Trophoblast cell (in vitro differentiated cells and primary cell): ENCODE results near the gene CD300LB.
A peak's percentile ranks its signal among the peaks of the same experiment; 100 is the strongest.
"Not testable (repeated sequence)": the region's sequence is repeated elsewhere in the genome, so short reads cannot be mapped to it uniquely, and the experiment has no call there.

Experiments
- DNase-seq, 2 donors: peaks; one replicate each; pipeline ENCODE4 v3.0.0-alpha.2; 2016
- H2AFZ ChIP-seq: 2 replicates; pipeline ENCODE4 v1.6.1; 2013; ENCODE audit warnings: low read length, moderate library complexity, mild to moderate bottlenecking; ENCODE audit not compliant: insufficient read depth, poor library complexity
- H2AK5ac ChIP-seq: 2 replicates; pipeline ENCODE4 v1.6.1; 2013; ENCODE audit warnings: mild to moderate bottlenecking, low read length
- H2BK120ac ChIP-seq: 2 replicates; pipeline ENCODE4 v1.6.1; 2013; ENCODE audit warnings: low read length, mild to moderate bottlenecking, moderate library complexity; ENCODE audit not compliant: insufficient read depth, poor library complexity
- H2BK12ac ChIP-seq: 2 replicates; pipeline ENCODE4 v1.6.1; 2013; ENCODE audit warnings: mild to moderate bottlenecking, low read length, moderate library complexity
- H2BK5ac ChIP-seq: 2 replicates; pipeline ENCODE4 v1.6.1; 2013; ENCODE audit warnings: low read length, low read depth, moderate library complexity, mild to moderate bottlenecking; ENCODE audit not compliant: poor library complexity
- H3K14ac ChIP-seq: 2 replicates; pipeline ENCODE4 v1.6.1; 2013; ENCODE audit warnings: mild to moderate bottlenecking, low read length
- H3K18ac ChIP-seq: 2 replicates; pipeline ENCODE4 v1.6.1; 2013; ENCODE audit warnings: mild to moderate bottlenecking, low read length
- H3K23ac ChIP-seq: 2 replicates; pipeline ENCODE4 v1.6.1; 2013; ENCODE audit warnings: low read length
- H3K27ac ChIP-seq: 2 replicates; pipeline ENCODE4 v1.5.1; 2013; ENCODE audit warnings: low read depth, mild to moderate bottlenecking, inconsistent platforms, low read length, moderate library complexity
- H3K27me3 ChIP-seq: 2 replicates; pipeline ENCODE4 v1.6.1; 2013; ENCODE audit warnings: inconsistent platforms, mild to moderate bottlenecking, low read length, moderate library complexity; ENCODE audit not compliant: insufficient read depth
- H3K36me3 ChIP-seq, 2 experiments: 1 replicate in 1 of 2; 2 replicates in 1 of 2; pipeline ENCODE4 v1.6.1; 2013; ENCODE audit warnings: low read length in 2 of 2, mild to moderate bottlenecking in 2 of 2, moderate library complexity in 1 of 2; ENCODE audit not compliant: insufficient read depth in 2 of 2, control insufficient read depth in 1 of 2
- H3K4ac ChIP-seq: 2 replicates; pipeline ENCODE4 v1.6.1; 2013; ENCODE audit warnings: low read depth, mild to moderate bottlenecking, low read length, moderate library complexity
- H3K4me1 ChIP-seq, 2 experiments: 1 replicate in 1 of 2; 2 replicates in 1 of 2; pipeline ENCODE4 v1.6.1; 2013; ENCODE audit warnings: low read length in 2 of 2, mild to moderate bottlenecking in 2 of 2, moderate library complexity in 1 of 2; ENCODE audit not compliant: insufficient read depth in 2 of 2, control insufficient read depth in 1 of 2
- H3K4me2 ChIP-seq: 2 replicates; pipeline ENCODE4 v1.6.1; 2013; ENCODE audit warnings: inconsistent platforms, mild to moderate bottlenecking, low read length, moderate library complexity
- H3K4me3 ChIP-seq: 2 replicates; pipeline ENCODE4 v1.5.1; 2013; ENCODE audit warnings: mild to moderate bottlenecking, low read depth, low read length, inconsistent platforms
- H3K79me1 ChIP-seq: one replicate; pipeline ENCODE4 v1.6.1; 2013; ENCODE audit warnings: low read length
- H3K79me2 ChIP-seq: 2 replicates; pipeline ENCODE4 v1.6.1; 2013; ENCODE audit warnings: low read length, mild to moderate bottlenecking; ENCODE audit not compliant: control insufficient read depth, insufficient read depth, poor library complexity
- H3K9ac ChIP-seq: 2 replicates; pipeline ENCODE4 v1.6.1; 2013; ENCODE audit warnings: mild to moderate bottlenecking, low read length
- H3K9me3 ChIP-seq: 2 replicates; pipeline ENCODE4 v1.6.1; 2013; ENCODE audit warnings: low read depth, mild to moderate bottlenecking, control low read depth, inconsistent platforms, low read length; ENCODE audit not compliant: insufficient read depth
- H4K12ac ChIP-seq: 2 replicates; pipeline ENCODE4 v1.6.1; 2013; ENCODE audit warnings: low read depth, mild to moderate bottlenecking, low read length, moderate library complexity
- H4K8ac ChIP-seq: 2 replicates; pipeline ENCODE4 v1.6.1; 2013; ENCODE audit warnings: low read depth, mild to moderate bottlenecking, low read length, moderate library complexity
- H4K91ac ChIP-seq: one replicate; pipeline ENCODE4 v1.6.1; 2013; ENCODE audit warnings: low read depth, mild to moderate bottlenecking, low read length, moderate library complexity
- WGBS: extraction: QIAGEN DNeasy Blood & Tissue Kit; methylation state at CpG from one replicate; pipeline ENCODE4 v1.1.7; 2013; ENCODE audit warnings: missing lambda C conversion rate; ENCODE audit not compliant: insufficient read length, insufficient coverage; ENCODE audit errors: extremely low coverage; 5-methylcytosine and 5-hydroxymethylcytosine counted together

The CD300LB gene

DNA sequence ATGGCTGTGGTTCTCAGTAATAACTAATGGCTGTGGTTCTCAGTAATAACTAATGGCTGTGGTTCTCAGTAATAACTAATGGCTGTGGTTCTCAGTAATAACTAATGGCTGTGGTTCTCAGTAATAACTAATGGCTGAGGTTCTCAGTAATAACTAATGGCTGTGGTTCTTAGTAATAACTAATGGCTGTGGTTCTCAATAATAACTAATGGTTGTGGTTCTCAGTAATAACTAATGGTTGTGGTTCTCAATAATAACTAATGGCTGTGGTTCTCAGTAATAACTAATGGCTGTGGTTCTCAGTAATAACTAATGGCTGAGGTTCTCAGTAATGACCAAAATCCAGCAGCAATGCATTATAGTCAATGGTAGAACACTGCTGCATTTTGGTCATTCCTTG, 42.4 kb upstream of the CD300LB start:
- not testable (repeated sequence) for H2AK5ac ChIP-seq, H4K12ac ChIP-seq, H3K18ac ChIP-seq, H3K14ac ChIP-seq, H3K27me3 ChIP-seq, H3K9me3 ChIP-seq, H3K79me1 ChIP-seq, H3K27ac ChIP-seq, H3K79me2 ChIP-seq, H2BK120ac ChIP-seq, H2BK5ac ChIP-seq, DNase-seq, H3K4me1 ChIP-seq, H3K9ac ChIP-seq, H3K4me2 ChIP-seq, H4K91ac ChIP-seq, H3K23ac ChIP-seq, H3K4ac ChIP-seq, H2AFZ ChIP-seq, H4K8ac ChIP-seq, H2BK12ac ChIP-seq, H3K36me3 ChIP-seq, H3K4me3 ChIP-seq

DNA sequence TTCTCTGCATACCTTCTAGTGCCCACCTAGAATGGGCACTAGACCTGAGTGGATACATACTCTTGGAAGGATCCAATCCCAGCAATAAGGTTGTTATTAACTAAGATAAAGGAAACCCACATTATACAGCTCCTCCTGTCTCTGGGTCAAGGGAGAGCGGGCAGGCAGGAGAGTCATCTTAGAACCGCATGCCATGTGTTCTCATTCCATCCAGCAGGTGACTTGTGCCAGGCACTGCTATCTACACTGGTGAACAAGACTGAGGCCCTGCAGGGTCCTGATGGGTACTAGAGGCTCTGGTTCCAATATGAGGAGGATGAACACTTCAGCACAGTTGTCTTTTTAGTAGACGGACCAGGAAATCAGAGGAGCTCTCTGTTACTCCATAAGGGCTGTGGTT, 41.9 kb upstream of the CD300LB start:
- no peak overlapping the region for H3K4me3 ChIP-seq
- H3K36me3 ChIP-seq, result no peaks in the 10 kb centered on the region
- peaks cover 9% of the 10 kb centered on the region for H3K9me3 ChIP-seq
- H3K79me2 ChIP-seq, result no peaks in the 10 kb centered on the region
- H3K4ac ChIP-seq, result no peak overlapping the region
- H3K27ac ChIP-seq, result no peak overlapping the region
- H3K4me2 ChIP-seq, result no peak overlapping the region
- H3K23ac ChIP-seq, result no peak overlapping the region
- H2AK5ac ChIP-seq, result no peak overlapping the region
- H2BK5ac ChIP-seq, result no peak overlapping the region
- no peak overlapping the region for H2AFZ ChIP-seq
- H2BK12ac ChIP-seq, result no peak overlapping the region
- DNase-seq, result no peak
- no peaks in the 10 kb centered on the region for H3K79me1 ChIP-seq
- H3K9ac ChIP-seq, result no peak overlapping the region
- H3K27me3 ChIP-seq, result no peaks in the 10 kb centered on the region
- no CpG with 5 or more reads among the region's 3 CpGs for WGBS
- H4K8ac ChIP-seq, result no peak overlapping the region
- no peak overlapping the region for H3K18ac ChIP-seq
- H2BK120ac ChIP-seq, result no peak overlapping the region
- no peak overlapping the region for H4K91ac ChIP-seq
- H3K4me1 ChIP-seq, result peaks cover 0 to 3% of the 10 kb centered on the region in 2 experiments
- H3K14ac ChIP-seq, result no peak overlapping the region
- no peak overlapping the region for H4K12ac ChIP-seq

DNA sequence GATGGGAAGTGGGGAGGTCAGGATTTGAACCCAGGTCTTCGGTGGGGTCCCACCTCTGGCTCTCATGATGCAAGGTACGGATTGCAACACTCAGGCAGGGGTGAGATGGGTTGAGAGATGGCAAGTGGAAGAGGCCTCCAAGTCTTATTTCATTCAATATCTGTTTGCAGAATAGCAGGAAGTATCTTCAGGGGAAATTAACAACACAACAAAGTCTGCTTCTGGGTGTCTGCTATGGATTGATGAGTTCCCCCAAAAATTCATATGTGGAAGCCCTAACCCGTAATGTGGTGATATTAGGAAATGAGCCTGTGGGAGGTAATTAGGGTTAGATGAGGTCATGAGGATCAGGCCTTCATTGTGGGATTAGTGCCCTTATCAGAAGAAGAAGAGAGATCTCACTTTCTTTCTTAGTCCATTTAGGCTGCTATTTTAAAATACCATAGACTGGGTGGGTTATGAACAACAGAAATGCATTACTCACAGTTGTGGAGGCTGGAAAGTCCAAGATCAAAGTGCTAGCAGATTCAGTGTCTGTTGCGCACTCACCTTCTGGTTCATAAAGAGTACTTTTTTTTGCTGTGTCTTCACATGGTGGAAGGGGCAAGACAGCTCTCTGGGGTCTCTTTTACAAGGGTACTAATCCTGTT, 40.5 kb upstream of the CD300LB start:
- H3K23ac ChIP-seq, result no peak overlapping the region
- H4K91ac ChIP-seq, result no peak overlapping the region
- H3K36me3 ChIP-seq, result no peaks in the 10 kb centered on the region
- H3K4me2 ChIP-seq, result no peak overlapping the region
- H3K4me3 ChIP-seq, result no peak overlapping the region
- no peaks in the 10 kb centered on the region for H3K79me2 ChIP-seq
- no peaks in the 10 kb centered on the region for H3K79me1 ChIP-seq
- WGBS, result no CpG with 5 or more reads among the region's 4 CpGs
- H3K27me3 ChIP-seq, result no peaks in the 10 kb centered on the region
- H3K27ac ChIP-seq, result no peak overlapping the region
- no peak overlapping the region for H2BK5ac ChIP-seq
- no peak overlapping the region for H2BK12ac ChIP-seq
- no peak overlapping the region for H4K12ac ChIP-seq
- peaks cover 0 to 3% of the 10 kb centered on the region in 2 experiments for H3K4me1 ChIP-seq
- H3K14ac ChIP-seq, result no peak overlapping the region
- H2BK120ac ChIP-seq, result no peak overlapping the region
- H2AK5ac ChIP-seq, result no peak overlapping the region
- no peak overlapping the region for H3K4ac ChIP-seq
- no peak for DNase-seq
- no peak overlapping the region for H3K18ac ChIP-seq
- peaks cover 9% of the 10 kb centered on the region for H3K9me3 ChIP-seq
- no peak overlapping the region for H3K9ac ChIP-seq
- H4K8ac ChIP-seq, result no peak overlapping the region
- H2AFZ ChIP-seq, result no peak overlapping the region

DNA sequence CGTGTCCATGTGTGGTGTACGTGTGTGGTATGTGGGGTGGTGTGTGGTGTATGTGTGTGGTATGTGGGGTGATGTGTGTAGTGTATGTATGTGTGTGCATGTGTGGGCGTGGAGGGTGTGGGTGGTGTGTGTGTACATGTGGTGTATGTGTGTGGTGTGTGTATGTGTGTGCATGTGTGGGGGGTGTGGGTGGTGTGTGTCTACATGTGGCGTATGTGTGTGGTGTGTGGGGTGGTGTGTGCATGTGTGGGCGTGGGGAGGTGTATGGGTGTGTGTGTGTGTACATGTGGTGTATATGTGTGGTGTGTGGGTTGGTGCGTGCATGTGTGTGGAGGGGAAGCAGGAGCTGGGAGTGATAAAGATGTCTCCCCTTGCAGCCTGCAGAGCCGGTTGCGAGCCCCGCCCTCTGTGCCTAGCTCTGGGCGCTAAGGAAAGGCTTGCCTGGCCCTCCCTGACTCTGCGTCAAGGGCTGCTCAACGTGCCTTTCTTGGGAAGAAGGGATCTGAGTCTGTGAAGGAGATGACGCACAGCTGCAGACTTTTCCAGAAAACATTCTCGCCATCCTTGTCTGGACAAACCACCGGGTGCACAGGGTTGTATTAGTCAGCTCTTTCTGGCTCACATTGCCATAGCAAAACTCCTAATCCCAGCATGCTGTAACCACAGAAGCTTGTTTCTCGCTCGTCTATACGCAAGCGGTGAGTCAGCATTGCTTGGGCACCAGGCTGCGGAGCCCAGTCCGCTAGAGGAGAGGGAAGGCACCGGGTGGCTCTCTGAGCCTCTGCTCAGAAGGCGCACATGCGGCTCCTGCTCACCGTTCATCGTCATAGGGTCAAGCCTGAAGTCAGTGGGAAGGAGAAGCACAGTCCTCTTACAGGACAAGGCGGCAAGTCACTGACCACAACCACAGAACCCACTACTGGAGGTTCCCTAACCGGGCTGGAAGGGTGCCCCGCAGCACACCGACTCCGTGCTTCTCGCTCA, 38.0 kb upstream of the CD300LB start:
- Histone ChIP-seq H4K12ac (no peak overlapping the region), H4K91ac (no peak overlapping the region), H2AK5ac (no peak overlapping the region), H2BK5ac (no peak overlapping the region), H2AFZ (no peak overlapping the region), H3K18ac (no peak overlapping the region), H3K9ac (no peak overlapping the region), H3K14ac (no peak overlapping the region), H3K79me2 (no peaks in the 10 kb centered on the region), H3K4me2 (no peak overlapping the region), H2BK120ac (no peak overlapping the region), H3K4me1 (peaks cover 0 to 3% of the 10 kb centered on the region in 2 experiments), H3K4ac (no peak overlapping the region), H2BK12ac (no peak overlapping the region), H4K8ac (no peak overlapping the region), H3K79me1 (no peaks in the 10 kb centered on the region), H3K23ac (no peak overlapping the region), H3K27me3 (no peaks in the 10 kb centered on the region), H3K4me3 (peak overlapping the region; percentile 60), H3K9me3 (peaks cover 9% of the 10 kb centered on the region), H3K27ac (no peak overlapping the region), H3K36me3 (no peaks in the 10 kb centered on the region)
- WGBS, result 100% methylated on average over 1 of the region's 32 CpGs
- DNase-seq, result peak; percentile 64 to 74
